ENCODE data around the gene ISYNA1.

GRCh38 chr19:18429717-18430416 is 8.1 kb downstream of the ISYNA1 start:
- TF ChIP-seq, protein P1, sequence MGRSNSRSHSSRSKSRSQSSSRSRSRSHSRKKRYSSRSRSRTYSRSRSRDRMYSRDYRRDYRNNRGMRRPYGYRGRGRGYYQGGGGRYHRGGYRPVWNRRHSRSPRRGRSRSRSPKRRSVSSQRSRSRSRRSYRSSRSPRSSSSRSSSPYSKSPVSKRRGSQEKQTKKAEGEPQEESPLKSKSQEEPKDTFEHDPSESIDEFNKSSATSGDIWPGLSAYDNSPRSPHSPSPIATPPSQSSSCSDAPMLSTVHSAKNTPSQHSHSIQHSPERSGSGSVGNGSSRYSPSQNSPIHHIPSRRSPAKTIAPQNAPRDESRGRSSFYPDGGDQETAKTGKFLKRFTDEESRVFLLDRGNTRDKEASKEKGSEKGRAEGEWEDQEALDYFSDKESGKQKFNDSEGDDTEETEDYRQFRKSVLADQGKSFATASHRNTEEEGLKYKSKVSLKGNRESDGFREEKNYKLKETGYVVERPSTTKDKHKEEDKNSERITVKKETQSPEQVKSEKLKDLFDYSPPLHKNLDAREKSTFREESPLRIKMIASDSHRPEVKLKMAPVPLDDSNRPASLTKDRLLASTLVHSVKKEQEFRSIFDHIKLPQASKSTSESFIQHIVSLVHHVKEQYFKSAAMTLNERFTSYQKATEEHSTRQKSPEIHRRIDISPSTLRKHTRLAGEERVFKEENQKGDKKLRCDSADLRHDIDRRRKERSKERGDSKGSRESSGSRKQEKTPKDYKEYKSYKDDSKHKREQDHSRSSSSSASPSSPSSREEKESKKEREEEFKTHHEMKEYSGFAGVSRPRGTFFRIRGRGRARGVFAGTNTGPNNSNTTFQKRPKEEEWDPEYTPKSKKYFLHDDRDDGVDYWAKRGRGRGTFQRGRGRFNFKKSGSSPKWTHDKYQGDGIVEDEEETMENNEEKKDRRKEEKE (IDR thresholded peaks at IDR 0.05), result no peak
- TF ChIP-seq POLR2A (IDR thresholded peaks at IDR 0.05; ENCODE audit: insufficient read depth in 1 of 2, low read depth in 2 of 2, low read length in 2 of 2) (no peak), CTCF (CRISPR knock-in tag; IDR thresholded peaks at IDR 0.05) (no peak), MAX (IDR thresholded peaks at IDR 0.05) (no peak), CHD4 (IDR thresholded peaks at IDR 0.05; ENCODE audit: borderline replicate concordance, low read length) (no peak), SP1 (IDR thresholded peaks at IDR 0.05) (no peak), SP1 (CRISPR knock-in tag; IDR thresholded peaks at IDR 0.05) (no peak), CENPX (CRISPR knock-in tag; IDR thresholded peaks at IDR 0.05) (no peak), FOXA1 (IDR thresholded peaks at IDR 0.05) (no peak), FOXA1 (CRISPR knock-in tag; IDR thresholded peaks at IDR 0.05) (no peak), ZNF24 (IDR thresholded peaks at IDR 0.05) (no peak), NFE2L1 (CRISPR knock-in tag; IDR thresholded peaks at IDR 0.05; ENCODE audit: borderline replicate concordance) (no peak), CERS6 (CRISPR knock-in tag; IDR thresholded peaks at IDR 0.05) (no peak), ZNF713 (CRISPR knock-in tag; IDR thresholded peaks at IDR 0.05) (no peak), CEBPB (IDR thresholded peaks at IDR 0.05; ENCODE audit: borderline replicate concordance, low read depth, low read length) (no peak), ZNF639 (CRISPR knock-in tag; conservative IDR thresholded peaks at IDR 0.05) (no peak)
